Kidney epithelial cell (primary cell): Measurements from ENCODE around the gene PTGFR. TPM values are rescaled to one million over a fixed set of nuclear protein-coding genes. Genes with fewer than 3 reads are reported as not detected.

Experiments used
- DNase-seq: peaks from one replicate; pipeline ENCODE4 v3.0.0-alpha.2; 2010; ENCODE audit warnings: low read depth
- H3K27me3 ChIP-seq: 2 replicates; pipeline ENCODE4 v1.6.0; 2011; ENCODE audit warnings: low read length; ENCODE audit not compliant: control insufficient read depth, insufficient read depth
- H3K36me3 ChIP-seq: 2 replicates; pipeline ENCODE4 v1.5.1; 2011; ENCODE audit warnings: low read length; ENCODE audit not compliant: control insufficient read depth, insufficient read depth
- H3K4me3 ChIP-seq: 2 replicates; pipeline ENCODE4 v1.5.1; 2011; ENCODE audit warnings: low read depth, mild to moderate bottlenecking, control low read depth, low read length
- total RNA-seq: library from RNA; depleted of rRNA; stranded (reverse); fragments of >200 nt; gene quantifications from 2 replicates; pipeline ENCODE4 v1.2.3, GENCODE V29; 2015
- TF ChIP-seq, protein P1 (sequence below): IDR thresholded peaks from 2 replicates; pipeline ENCODE4 v1.5.1; 2011; ENCODE audit warnings: mild to moderate bottlenecking, moderate library complexity, low read length, control low read depth, inconsistent platforms; ENCODE audit not compliant: insufficient read depth, poor library complexity, severe bottlenecking

The PTGFR gene
- total RNA-seq, 1 donor from 2014 or later = 0.38 TPM

- Histone ChIP-seq H3K36me3 (no peaks in the 10 kb centered on the region), H3K27me3 (no peaks in the 10 kb centered on the region), H3K4me3 (no peak overlapping the region)
- DNase-seq = no peak
- TF ChIP-seq, protein P1, sequence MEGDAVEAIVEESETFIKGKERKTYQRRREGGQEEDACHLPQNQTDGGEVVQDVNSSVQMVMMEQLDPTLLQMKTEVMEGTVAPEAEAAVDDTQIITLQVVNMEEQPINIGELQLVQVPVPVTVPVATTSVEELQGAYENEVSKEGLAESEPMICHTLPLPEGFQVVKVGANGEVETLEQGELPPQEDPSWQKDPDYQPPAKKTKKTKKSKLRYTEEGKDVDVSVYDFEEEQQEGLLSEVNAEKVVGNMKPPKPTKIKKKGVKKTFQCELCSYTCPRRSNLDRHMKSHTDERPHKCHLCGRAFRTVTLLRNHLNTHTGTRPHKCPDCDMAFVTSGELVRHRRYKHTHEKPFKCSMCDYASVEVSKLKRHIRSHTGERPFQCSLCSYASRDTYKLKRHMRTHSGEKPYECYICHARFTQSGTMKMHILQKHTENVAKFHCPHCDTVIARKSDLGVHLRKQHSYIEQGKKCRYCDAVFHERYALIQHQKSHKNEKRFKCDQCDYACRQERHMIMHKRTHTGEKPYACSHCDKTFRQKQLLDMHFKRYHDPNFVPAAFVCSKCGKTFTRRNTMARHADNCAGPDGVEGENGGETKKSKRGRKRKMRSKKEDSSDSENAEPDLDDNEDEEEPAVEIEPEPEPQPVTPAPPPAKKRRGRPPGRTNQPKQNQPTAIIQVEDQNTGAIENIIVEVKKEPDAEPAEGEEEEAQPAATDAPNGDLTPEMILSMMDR = no peak
These were observed 49.3 kb downstream of the PTGFR start for GRCh38 chr1:78540048-78540447.

DNA sequence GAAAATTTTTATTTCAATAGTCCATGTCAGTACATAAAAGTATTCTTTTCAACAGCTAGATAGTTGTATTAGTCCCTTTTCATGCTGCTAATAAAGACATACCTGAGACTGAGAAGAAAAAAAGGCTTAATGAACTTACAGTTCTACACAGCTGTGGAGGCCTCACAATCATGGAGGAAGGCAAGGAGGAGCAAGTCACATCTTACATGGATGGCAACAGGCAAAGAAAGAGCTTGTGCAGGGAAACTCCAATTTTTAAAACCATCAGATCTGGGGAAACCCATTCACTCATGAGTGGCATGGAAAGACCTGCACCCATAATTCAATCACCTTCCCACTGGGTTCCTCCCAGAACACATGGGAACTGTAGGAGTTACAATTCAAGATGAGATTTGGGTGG, 50.7 kb downstream of the PTGFR start:
- TF ChIP-seq, protein P1 = no peak
- Histone ChIP-seq H3K4me3 (no peak overlapping the region), H3K27me3 (no peaks in the 10 kb centered on the region), H3K36me3 (no peaks in the 10 kb centered on the region)
- DNase-seq = no peak

DNA sequence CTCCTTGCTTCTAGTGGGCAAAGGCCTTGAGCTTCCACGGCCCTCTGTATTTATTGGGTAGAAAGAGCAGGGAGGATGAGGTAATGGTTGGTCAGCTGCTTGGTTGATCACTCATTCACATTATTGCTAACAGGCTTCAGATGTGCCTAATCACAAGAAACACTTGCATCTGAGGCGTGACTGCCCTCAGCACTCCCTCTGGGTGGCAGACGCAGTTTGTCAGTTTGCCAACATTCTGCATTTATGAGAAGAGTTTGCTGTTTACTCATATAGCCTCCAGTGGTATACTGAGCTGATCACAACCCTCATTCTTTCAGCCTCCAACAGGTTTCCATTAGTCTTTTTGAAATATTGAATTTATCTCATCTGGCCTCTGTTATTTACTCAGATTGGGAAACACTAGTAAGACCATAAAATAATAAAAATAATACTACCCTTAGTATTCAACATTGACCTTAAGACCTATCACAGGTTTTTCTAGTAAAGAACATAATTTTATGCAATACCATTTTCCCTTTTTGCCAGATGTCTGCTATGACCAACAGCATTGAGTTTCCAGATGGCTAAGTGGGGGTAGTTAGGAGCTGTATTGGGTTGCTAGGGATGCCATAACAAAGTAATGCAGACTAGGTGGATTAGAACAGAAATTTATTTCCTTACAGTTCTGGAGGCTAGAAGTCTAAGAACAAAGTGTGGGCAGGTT, 53.3 kb downstream of the PTGFR start:
- H3K4me3 ChIP-seq = no peak overlapping the region
- TF ChIP-seq, protein P1 = no peak
- H3K36me3 ChIP-seq = no peaks in the 10 kb centered on the region
- H3K27me3 ChIP-seq = no peaks in the 10 kb centered on the region
- no peak for DNase-seq

GRCh38 chr1:78547081-78547480, 56.3 kb downstream of the PTGFR start:
- TF ChIP-seq, protein P1 = no peak
- no peaks in the 10 kb centered on the region for H3K36me3 ChIP-seq
- no peak for DNase-seq
- H3K27me3 ChIP-seq = no peaks in the 10 kb centered on the region
- no peak overlapping the region for H3K4me3 ChIP-seq

- no peak for DNase-seq
- H3K27me3 ChIP-seq = no peaks in the 10 kb centered on the region
- H3K36me3 ChIP-seq = no peaks in the 10 kb centered on the region
- H3K4me3 ChIP-seq = no peak overlapping the region
- TF ChIP-seq, protein P1 = no peak
These were observed 58.6 kb downstream of the PTGFR start for GRCh38 chr1:78549331-78549730.

GRCh38 chr1:78549891-78550290, 59.1 kb downstream of the PTGFR start:
- no peak overlapping the region for H3K4me3 ChIP-seq
- TF ChIP-seq, protein P1 = no peak
- no peaks in the 10 kb centered on the region for H3K36me3 ChIP-seq
- no peaks in the 10 kb centered on the region for H3K27me3 ChIP-seq
- no peak for DNase-seq
